Liver (tissue), 3 donors: ENCODE measurements around the gene ADORA2A.

Experiments
- GABPA ChIP-seq, 2 donors: IDR thresholded peaks in 1 of 2; conservative IDR thresholded peaks in 1 of 2; 2 replicates each; pipeline ENCODE4 v1.6.1; 2016; ENCODE audit warnings: antibody characterized with exemption in 2 of 2, mild to moderate bottlenecking in 1 of 2, moderate library complexity in 1 of 2
- JUND ChIP-seq, 2 donors: IDR thresholded peaks; 2 replicates each; pipeline ENCODE4 v1.6.1; 2016; ENCODE audit warnings: antibody characterized with exemption in 2 of 2
- TAF1 ChIP-seq: conservative IDR thresholded peaks from 2 replicates; pipeline ENCODE4 v1.6.1; 2016; ENCODE audit warnings: antibody characterized with exemption, mild to moderate bottlenecking
- YY1 ChIP-seq: IDR thresholded peaks from 2 replicates; pipeline ENCODE4 v1.6.1; 2016; ENCODE audit warnings: antibody characterized with exemption, mild to moderate bottlenecking
- TF ChIP-seq, protein P1 (sequence below): IDR thresholded peaks from 2 replicates; pipeline ENCODE4 v1.6.1; 2016; ENCODE audit warnings: antibody characterized with exemption
- TF ChIP-seq, protein P2 (sequence below): IDR thresholded peaks from 2 replicates; pipeline ENCODE4 v1.6.1; 2016; ENCODE audit warnings: antibody characterized with exemption, mild to moderate bottlenecking
- TF ChIP-seq, protein P3 (sequence below): fragments of 150-350 bp; IDR thresholded peaks from 2 replicates; pipeline ENCODE4 v1.5.1; 2017; ENCODE audit warnings: improper control_type of control experiment, low read depth, low read length; ENCODE audit not compliant: missing input control
- TF ChIP-seq, protein P4 (sequence below): IDR thresholded peaks from 2 replicates; pipeline ENCODE4 v1.6.1; 2016; ENCODE audit warnings: antibody characterized with exemption
- donor health status: healthy.
- donor health status: healthy.

DNA sequence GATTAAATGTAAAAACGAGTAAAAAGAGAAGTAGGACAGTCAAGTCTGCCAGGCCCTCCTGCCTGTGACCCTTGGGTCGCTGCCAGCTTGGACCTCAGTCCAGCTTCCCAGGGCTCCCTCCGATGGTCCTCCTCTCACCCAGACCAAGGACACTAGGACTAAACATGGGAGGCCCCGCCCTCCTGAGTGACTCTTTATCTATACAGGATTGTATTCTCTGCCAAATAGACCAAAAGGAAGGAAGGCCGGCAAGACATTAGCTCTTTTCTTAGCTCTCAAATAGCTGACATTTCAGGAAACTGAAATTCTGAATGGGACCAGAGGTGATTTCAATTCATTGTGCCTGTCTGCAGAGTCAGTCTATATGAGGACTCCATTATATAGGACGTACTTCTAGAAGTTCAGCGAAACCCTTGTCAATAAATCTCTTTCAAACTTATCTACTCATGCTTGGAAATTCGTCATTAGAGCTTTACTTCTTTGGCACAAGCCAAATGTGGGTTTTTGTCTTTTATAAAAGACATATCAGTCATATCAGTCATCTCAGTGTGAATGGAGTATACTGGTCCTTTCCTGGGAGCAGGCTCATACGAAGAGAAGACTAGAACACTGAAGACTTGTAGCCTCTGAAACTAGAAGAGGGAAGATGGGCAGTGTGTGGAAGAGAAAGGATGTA, 28.5 kb downstream of the ADORA2A start:
- TF ChIP-seq, protein P1, sequence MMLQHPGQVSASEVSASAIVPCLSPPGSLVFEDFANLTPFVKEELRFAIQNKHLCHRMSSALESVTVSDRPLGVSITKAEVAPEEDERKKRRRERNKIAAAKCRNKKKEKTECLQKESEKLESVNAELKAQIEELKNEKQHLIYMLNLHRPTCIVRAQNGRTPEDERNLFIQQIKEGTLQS, result no peak
- TF ChIP-seq, protein P2, sequence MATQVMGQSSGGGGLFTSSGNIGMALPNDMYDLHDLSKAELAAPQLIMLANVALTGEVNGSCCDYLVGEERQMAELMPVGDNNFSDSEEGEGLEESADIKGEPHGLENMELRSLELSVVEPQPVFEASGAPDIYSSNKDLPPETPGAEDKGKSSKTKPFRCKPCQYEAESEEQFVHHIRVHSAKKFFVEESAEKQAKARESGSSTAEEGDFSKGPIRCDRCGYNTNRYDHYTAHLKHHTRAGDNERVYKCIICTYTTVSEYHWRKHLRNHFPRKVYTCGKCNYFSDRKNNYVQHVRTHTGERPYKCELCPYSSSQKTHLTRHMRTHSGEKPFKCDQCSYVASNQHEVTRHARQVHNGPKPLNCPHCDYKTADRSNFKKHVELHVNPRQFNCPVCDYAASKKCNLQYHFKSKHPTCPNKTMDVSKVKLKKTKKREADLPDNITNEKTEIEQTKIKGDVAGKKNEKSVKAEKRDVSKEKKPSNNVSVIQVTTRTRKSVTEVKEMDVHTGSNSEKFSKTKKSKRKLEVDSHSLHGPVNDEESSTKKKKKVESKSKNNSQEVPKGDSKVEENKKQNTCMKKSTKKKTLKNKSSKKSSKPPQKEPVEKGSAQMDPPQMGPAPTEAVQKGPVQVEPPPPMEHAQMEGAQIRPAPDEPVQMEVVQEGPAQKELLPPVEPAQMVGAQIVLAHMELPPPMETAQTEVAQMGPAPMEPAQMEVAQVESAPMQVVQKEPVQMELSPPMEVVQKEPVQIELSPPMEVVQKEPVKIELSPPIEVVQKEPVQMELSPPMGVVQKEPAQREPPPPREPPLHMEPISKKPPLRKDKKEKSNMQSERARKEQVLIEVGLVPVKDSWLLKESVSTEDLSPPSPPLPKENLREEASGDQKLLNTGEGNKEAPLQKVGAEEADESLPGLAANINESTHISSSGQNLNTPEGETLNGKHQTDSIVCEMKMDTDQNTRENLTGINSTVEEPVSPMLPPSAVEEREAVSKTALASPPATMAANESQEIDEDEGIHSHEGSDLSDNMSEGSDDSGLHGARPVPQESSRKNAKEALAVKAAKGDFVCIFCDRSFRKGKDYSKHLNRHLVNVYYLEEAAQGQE, result no peak
- TF ChIP-seq, protein P3, sequence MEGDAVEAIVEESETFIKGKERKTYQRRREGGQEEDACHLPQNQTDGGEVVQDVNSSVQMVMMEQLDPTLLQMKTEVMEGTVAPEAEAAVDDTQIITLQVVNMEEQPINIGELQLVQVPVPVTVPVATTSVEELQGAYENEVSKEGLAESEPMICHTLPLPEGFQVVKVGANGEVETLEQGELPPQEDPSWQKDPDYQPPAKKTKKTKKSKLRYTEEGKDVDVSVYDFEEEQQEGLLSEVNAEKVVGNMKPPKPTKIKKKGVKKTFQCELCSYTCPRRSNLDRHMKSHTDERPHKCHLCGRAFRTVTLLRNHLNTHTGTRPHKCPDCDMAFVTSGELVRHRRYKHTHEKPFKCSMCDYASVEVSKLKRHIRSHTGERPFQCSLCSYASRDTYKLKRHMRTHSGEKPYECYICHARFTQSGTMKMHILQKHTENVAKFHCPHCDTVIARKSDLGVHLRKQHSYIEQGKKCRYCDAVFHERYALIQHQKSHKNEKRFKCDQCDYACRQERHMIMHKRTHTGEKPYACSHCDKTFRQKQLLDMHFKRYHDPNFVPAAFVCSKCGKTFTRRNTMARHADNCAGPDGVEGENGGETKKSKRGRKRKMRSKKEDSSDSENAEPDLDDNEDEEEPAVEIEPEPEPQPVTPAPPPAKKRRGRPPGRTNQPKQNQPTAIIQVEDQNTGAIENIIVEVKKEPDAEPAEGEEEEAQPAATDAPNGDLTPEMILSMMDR, result no peak
- TF ChIP-seq YY1 (no peak), TAF1 (no peak), JUND (IDR thresholded peaks at IDR 0.05) (no peak), GABPA (IDR thresholded peaks at IDR 0.05 in 1 of 2, conservative IDR thresholded peaks at IDR 0.05 in 1 of 2) (no peak)
- TF ChIP-seq, protein P4, sequence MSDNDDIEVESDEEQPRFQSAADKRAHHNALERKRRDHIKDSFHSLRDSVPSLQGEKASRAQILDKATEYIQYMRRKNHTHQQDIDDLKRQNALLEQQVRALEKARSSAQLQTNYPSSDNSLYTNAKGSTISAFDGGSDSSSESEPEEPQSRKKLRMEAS, result no peak
